Stromal cell of bone marrow (primary cell): Measurements from ENCODE around the gene FNDC1.

Experiments used
- DNase-seq: peaks from one replicate; pipeline ENCODE4 v3.0.0-alpha.2; 2012; ENCODE audit warnings: low read depth

Gene FNDC1

GRCh38 chr6:159161839-159162238 is 7.4 kb upstream of the FNDC1 start:
- no peak for DNase-seq

- DNase-seq: no peak
Observed at GRCh38 chr6:159163901-159164370, 5.3 kb upstream of the FNDC1 start.

- no peak for DNase-seq
Observed at GRCh38 chr6:159168536-159169192, 536 bp upstream of the FNDC1 start.

GRCh38 chr6:159169557-159170332 is 545 bp downstream of the FNDC1 start:
- DNase-seq: peak; percentile 44

- DNase-seq: no peak
Observed at GRCh38 chr6:159170333-159170672, 1.1 kb downstream of the FNDC1 start.

- peak; percentile 76 for DNase-seq
Observed at GRCh38 chr6:159170999-159171712, 2.0 kb downstream of the FNDC1 start.

GRCh38 chr6:159172091-159172491 is 2.9 kb downstream of the FNDC1 start:
- peak; percentile 50 for DNase-seq

GRCh38 chr6:159174263-159174969 is 5.2 kb downstream of the FNDC1 start:
- peak; percentile 56 for DNase-seq

GRCh38 chr6:159176913-159177312 is 7.7 kb downstream of the FNDC1 start:
- DNase-seq: no peak

GRCh38 chr6:159178847-159179246 is 9.6 kb downstream of the FNDC1 start:
- DNase-seq: no peak

- DNase-seq: peak; percentile 87
Observed at GRCh38 chr6:159180001-159180400, 10.8 kb downstream of the FNDC1 start.

GRCh38 chr6:159181914-159182313 is 12.7 kb downstream of the FNDC1 start:
- no peak for DNase-seq

- DNase-seq: peak; percentile 59
Observed at GRCh38 chr6:159184559-159184958, 15.4 kb downstream of the FNDC1 start.

- DNase-seq: no peak
Observed at GRCh38 chr6:159190460-159190859, 21.3 kb downstream of the FNDC1 start.

- DNase-seq: no peak
Observed at GRCh38 chr6:159193923-159194322, 24.7 kb downstream of the FNDC1 start.

GRCh38 chr6:159194421-159194820 is 25.2 kb downstream of the FNDC1 start:
- no peak for DNase-seq

GRCh38 chr6:159196430-159196975 is 27.3 kb downstream of the FNDC1 start:
- DNase-seq: no peak

- DNase-seq: no peak
Observed at GRCh38 chr6:159197251-159197650, 28.1 kb downstream of the FNDC1 start.

- DNase-seq: no peak
Observed at GRCh38 chr6:159201336-159201735, 32.1 kb downstream of the FNDC1 start.

GRCh38 chr6:159203304-159204005 is 34.3 kb downstream of the FNDC1 start:
- peak; percentile 94 for DNase-seq

GRCh38 chr6:159204605-159205004 is 35.4 kb downstream of the FNDC1 start:
- no peak for DNase-seq
